NCI-H2196 treated with DMSO at 0.1 percent for 48 hours (cell line): ENCODE results near the gene RPS16.
"Not testable (repeated sequence)": the region's sequence is repeated elsewhere in the genome, so short reads cannot be mapped to it uniquely, and the experiment has no call there.

ENCODE experiments used
- DNase-seq: peaks from one replicate; lab custom pipeline; 2025; ENCODE audit not compliant: unreplicated experiment; lab: John Stamatoyannopoulos, UW

RPS16 gene

DNA sequence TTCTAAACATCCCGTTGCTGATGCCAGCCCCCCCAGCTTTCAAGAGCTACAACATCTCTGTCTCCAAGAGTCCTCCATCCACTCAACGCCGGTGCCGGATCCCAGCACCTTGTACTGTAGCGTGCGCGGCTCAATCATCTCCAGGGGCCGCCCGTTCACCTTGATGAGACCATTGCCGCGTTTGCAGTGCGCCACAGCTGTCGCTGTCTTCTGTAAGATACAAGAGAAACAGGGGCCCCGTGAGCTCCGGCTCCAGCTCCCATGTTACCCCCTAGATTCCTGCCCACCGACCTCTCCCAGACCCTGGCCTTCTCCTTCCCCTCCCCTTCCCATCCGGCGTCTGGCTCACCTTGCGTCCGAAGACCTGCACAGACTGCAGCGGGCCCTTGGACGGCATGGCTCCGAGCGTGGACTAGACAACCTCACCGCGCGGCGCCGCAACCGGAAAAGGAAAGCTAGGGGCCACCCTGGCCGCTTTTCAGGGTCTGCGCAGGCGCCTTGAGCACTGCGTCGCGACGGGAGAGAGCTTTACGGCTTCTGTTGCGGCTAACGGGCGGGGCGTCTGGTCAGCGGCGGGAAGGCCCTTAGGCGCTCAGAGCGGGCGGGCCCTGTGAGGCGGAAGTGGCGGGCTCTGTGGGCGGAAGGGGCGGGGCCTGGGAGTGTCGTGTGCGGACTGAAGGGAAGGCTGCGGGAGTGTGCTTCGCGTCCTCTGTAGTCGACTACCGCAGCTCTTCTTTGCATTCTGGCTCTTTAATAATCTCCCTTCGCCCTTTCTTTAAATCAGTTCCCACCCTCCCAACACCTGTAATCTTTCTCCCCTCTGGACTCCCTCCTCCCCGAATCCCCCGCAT lies at the start of gene RPS16:
TSS of gene RPS16 (minus strand) at position 451 of the 851 bp plus-strand sequence. CDS start at position 397, 54 bp downstream.
- DNase-seq: peak; percentile 97

DNA sequence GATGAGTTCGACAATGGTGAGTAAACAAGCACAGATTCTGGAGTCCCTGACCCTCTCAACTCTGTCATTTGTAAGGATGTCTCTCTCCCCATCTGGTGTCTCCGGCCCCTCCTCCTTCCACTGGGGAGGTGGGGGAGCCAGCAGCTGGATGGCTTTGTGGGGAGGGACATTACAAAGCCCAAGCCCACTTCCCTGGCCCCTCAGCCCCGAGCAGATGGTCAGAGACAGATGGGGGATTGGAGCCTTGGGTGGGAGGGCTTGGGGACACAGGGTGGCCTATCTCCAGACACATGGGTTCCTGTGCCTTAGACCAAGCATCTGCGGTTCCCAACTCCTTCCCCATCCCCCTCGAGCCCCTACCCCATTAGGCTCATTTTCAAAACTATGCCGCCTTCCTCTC lies 47.4 kb upstream of the RPS16 start:
- DNase-seq: no peak

DNA sequence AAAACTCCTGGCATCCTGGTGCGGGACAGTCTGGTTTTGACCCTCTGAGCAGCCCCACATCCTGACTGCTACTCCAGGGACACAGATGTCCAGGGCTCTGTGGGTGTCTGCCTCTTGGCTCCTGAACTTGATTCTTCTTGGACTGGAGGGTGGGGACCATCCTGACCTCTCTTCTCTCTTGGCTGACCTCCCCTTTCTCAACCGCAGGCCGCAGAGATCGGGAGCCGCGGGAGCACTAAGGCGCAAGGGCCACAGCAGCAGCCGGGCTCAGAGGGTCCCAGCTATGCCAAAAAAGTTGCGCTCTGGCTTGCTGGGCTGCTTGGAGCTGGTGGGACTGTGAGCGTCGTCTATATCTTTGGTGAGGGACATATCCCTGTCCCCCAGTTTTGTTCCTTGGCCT lies 45.9 kb upstream of the RPS16 start:
- no peak for DNase-seq

DNA sequence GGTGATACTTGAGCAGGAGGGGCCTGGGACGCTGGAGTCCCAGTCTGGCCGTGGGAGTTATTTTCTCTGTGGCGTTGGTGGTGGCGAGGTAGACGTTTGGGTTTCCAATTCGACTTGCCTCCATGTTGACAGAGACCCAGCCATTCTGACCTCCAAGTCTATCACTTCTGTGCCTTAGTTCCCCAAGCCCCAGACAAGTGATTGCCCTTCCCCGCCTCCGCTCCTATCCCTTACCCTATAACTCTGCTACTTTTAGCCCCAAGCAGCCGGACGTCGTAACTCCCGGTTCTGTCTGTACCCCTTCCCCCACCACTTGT lies 45.4 kb upstream of the RPS16 start:
- no peak for DNase-seq

DNA sequence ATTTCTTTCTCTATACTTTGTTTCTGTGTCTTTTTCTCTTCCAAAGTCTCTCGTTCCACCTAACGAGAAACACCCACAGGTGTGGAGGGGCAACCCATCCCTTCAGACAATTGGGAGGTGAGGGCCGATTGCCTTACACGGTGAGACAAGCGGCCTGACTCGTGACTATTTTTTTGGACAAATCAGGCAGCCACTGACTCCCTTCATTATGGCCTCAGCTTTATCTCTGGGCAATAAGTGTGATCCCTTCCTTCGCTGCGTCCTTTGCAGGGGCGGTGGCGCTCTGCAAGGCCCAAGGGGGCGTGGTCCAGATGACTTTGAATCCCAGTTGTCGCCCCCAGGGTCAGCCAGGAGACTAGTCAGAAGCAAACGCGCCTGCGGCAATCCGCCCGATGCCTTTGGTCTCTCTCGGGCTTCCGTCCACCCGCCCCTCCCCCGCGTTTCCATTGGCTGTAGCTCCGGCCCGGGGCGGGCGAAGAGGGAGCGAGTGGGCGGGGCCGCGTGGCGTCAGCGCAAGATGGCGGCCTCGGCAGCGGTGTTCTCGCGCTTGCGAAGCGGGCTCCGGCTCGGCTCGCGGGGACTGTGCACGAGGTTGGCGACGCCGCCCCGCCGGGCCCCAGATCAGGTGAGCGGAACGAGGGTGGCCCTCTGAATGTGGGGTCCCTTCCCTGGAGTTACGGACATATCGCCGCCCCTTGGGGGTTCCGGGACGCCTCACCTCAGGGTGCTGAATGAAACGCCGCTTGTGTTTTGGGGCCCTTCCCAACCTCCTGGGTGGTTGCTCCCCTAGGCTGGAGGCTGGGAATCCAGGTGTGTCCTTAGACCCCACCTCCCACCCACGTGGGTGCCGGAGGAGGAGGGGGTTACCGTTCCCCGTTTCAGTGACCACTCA lies 44.8 kb upstream of the RPS16 start, which contains the start of gene TIMM50:
TSS of gene TIMM50 (plus strand) at position 502 of the 892 bp plus-strand sequence. CDS start at position 518, 16 bp downstream.
- peak; percentile 95 for DNase-seq

DNA sequence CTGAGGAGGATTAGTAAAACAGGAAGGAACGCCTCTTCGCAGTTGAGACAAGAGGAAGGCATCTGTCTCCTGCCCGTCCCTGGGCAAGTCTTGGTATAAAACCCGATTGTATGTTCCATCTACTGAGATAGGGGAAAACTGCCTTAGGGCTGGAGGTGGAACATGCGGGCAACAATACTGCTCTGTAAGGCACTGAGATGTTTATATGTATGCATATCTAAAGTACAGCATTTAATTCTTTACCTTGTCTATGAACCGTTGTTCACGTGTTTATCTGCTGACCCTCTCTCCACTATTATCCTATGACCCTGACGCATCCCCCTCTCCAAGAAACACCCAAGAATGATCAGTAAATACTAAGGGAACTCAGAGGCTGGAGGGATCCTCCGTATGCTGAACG lies 44.2 kb upstream of the RPS16 start:
- DNase-seq: no peak

DNA sequence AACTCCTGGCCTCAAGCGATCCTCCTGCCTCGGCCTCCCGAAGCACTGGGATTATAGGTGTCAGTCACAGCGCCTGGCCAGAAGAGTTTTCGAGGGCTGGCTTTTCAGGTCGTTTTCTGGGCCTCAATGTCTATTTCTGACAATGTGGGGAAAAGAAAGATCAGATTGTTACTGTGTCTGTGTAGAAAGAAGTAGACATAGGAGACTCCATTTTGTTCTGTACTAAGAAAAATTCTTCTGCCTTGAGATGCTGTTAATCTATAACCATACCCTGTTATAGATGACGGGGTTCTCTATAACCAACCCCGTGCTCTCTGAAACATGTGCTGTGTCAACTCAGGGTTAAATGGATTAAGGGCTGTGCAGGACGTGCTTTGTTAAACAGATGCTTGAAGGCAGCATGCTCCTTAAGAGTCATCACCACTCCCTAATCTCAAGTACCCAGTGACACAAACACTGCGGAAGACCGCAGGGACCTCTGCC lies 43.6 kb upstream of the RPS16 start:
- not testable (repeated sequence) for DNase-seq

DNA sequence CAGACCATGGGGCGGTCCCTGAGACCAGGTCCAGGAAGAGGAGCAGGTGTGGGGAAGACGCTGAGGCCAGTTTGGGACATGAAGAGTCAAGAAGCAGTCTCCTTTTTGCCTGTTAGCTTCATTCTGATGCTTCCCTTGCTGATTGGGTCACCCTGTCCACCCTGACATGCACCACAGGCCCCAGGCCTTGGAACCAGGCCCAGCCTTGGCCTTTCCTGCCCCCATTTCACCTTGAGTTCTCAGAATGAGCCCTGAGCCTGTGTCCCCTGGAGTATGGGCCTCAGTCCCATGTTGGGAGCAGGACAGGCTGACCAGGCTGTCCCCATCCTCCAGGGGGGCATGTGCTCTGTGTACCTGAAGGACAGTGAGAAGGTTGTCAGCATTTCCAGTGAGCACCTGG lies 40.0 kb upstream of the RPS16 start:
- no peak for DNase-seq

DNA sequence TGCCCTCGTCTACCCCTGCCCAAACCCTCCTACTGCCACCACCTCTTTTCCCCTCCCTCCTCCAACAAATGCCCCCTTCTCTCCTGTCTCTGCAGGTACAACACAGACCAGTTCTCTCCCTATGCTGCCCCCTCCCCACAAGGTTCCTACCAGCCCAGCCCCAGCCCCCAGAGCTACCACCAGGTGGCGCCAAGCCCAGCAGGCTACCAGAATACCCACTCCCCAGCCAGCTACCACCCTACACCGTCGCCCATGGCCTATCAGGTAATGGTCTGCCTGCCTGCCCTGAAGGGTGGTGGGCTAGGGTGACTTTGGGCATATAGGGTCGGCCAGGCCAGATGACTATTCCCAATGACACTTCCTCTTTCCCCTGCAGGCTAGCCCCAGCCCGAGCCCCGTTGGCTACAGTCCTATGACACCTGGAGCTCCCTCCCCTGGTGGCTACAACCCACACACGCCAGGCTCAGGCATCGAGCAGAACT lies 38.4 kb upstream of the RPS16 start:
- peak; percentile 15 for DNase-seq

DNA sequence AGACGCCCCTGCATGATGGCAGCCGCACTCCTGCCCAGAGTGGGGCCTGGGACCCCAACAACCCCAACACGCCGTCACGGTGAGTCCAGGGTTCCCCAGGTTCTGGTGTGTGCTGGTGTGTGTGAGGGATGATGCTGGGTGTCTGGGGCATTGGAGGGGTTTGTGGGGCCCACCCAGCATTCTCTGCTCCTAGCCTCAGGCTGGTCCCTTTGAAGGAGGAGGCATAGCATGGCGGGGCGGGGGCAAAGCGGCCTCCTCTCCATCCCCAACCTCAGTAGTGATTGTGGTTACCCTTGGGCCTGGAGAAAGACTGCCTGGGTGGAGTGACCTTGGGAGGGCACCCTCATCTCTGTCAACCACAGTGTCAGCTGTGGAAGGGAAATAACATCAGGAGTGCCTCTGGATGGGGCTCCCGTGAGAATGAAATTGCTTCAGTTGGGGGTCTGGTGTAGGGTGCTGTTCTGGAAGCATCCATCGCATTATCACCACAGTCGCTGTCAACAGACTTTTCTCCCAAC lies 37.8 kb upstream of the RPS16 start:
- DNase-seq: no peak

DNA sequence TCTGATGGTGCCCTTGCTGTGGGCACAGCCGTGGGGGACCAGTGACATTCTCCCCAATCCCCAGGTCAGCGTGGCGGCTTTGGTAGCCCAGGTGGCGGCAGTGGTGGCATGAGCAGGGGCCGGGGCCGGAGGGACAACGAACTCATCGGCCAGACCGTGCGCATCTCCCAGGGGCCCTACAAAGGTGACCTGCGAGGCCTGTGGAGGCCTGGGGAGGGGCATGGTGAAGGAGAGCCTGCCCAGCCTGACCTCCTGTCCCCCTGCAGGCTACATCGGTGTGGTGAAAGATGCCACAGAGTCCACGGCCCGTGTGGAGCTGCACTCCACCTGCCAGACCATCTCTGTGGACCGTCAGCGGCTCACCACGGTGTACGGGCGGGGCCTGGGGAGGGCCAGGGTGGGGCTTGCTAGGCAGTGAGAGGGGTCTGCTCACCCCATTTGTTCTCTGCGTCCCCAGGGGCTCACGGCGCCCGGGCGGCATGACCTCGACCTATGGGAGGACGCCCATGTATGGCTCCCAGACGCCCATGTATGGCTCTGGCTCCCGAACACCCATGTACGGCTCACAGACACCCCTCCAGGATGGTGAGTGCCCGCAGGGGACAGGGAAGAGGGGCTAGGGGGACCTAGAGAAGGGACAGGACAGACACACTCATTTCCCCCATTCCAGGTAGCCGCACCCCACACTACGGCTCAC lies 37.1 kb upstream of the RPS16 start:
- DNase-seq: no peak

DNA sequence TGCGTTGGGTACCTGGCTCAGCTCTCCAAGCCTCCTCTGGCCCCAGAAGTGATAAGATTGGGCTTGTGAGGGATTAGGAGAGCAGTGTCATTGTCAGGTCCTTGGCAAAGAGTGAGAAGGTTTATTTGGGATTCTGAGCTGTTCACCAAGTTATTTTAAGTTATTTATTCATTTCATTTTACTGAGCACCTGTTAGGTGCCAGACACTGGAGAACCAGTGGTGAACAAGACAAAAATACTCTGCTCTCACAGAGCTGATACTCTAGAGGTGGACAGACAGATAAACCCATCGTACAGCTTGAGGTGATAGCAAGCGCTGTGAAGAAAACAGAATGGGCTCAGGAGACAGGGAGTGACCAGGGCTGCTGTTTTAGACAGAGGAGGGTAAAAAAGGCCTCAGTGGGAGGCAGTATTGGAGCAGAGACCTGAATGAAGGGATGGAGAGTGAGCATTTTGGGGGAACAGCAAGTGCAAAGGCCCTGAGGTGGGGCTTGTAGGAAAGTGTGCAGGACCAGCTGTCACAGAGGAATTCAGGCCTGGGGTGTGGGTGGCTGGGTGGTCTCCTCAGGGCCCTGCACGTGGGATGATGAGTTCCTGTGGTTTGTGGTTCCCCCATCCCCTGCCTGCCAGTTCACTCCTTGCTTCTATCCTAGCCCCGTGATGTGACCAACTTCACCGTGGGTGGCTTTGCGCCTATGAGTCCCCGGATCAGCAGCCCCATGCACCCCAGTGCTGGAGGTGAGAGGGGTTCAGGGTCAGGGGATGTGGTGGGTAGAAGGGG lies 36.2 kb upstream of the RPS16 start:
- DNase-seq: no peak

DNA sequence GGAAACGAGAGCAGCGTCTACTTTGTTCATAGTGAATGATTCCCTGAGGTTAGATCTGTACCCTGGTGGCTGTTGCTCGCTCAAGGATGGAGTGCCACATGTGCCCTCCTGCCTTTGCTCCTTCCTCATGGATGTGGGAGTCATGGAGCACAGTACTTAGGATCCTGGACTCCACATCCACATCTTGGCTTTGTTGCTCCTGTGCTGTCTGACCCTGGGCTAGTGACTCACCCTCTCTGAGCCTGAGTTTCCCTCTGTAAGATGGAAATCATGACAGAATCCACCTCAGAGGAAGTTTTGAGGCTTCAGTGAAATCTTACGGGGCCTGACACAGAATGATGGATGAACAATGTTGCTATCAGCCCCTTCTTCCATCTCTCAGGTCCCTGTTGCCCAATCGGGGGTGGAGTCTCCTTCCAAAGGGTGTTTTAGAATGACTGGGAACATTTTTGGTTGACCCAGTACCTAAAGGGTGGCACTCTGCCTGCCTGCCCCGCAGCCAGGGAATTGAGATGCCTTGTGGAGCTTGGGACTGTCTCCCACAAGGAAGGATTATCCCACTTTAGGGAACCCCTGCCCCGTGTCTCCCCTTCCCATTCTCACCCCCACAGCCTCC lies 35.1 kb upstream of the RPS16 start:
- no peak for DNase-seq

DNA sequence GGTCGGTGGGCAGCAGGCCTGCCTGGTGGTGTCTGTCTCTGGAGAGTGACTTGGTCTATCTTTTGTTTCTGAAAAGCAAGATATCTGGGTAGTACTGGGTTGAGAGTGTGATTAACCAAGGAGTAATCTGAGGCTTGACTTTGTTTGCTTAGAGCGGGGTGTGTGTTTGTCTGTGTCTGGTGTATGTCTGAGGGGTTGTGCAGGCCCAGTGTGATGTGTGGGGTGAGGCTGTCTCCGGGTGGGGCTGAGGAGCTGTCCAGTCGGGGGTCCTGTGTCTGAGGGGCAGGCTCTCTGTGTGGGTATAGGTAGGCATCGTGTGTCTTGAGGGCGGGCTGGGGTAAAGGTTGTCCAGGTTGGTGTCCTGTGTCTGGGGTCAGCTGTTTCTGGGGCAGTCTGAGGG lies 33.8 kb upstream of the RPS16 start:
- DNase-seq: no peak

DNA sequence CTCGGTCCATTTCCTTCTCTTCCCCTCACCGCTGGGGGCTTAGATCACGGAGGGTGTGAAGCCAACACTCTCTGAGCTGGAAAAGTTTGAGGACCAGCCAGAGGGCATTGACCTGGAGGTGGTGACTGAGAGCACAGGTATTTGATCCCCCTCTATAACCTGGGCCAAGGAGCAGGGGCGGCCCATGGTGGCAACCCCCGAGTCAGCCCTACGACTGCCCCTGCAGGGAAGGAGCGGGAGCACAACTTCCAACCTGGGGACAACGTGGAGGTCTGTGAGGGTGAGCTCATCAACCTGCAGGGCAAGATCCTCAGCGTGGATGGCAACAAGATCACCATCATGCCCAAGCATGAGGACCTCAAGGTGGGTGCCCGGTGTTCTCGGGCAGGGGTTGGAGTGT lies 33.3 kb upstream of the RPS16 start:
- DNase-seq: no peak

DNA sequence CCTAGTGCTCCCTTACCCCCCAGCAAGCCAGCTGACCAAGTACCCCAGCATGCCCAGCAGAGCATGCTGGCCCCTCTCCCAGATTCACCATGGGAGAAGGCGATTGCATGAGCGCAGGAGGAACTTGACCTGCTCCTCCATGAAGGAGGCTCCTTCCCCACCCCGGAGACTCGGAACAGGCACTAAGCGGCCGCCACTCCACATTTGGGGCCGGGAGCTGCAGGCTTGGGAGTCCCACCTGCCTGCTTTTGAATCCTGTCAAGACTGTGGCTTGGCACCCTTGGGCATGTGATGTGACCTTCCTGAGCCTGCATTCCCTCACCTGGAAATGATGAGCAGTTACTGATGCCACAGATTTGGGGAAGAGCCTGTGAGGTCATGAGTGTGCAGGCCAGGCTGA lies 32.2 kb upstream of the RPS16 start:
- DNase-seq: no peak

DNA sequence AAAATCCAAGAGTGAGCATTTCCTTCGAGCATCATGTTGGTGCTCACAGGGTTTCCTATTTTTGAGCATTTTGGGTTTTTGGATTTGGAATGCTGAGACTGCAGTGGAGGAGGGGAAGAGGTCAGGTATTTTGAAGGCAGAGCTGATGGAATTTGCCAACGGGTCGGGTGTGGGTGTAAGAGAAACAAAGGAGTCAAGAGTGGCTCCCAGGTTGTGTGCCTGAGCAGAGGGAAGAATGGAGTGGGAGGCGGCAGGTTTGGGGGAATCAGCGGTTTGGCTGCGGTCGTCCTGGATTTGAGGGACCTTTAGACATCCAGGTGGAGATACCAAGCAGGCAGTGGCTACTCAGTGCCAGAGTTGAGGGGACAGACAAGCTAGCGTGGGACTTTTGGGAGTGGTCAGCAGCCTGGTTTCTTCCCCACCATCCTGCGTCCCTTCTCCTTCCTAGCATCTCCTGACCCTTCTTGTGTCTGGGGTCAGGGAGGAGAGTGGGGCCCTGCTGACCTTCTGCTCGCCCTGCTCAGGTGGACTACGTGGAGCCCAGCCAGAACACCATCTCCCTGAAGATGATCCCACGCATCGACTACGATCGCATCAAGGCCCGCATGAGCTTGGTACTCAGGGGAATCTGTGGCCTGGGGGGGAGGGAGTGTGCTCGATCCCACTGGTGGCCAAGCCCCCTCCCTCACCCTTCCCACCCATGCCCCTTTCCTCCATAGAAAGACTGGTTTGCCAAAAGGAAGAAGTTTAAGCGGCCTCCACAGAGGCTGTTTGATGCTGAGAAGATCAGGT lies 30.4 kb upstream of the RPS16 start:
- DNase-seq: no peak

DNA sequence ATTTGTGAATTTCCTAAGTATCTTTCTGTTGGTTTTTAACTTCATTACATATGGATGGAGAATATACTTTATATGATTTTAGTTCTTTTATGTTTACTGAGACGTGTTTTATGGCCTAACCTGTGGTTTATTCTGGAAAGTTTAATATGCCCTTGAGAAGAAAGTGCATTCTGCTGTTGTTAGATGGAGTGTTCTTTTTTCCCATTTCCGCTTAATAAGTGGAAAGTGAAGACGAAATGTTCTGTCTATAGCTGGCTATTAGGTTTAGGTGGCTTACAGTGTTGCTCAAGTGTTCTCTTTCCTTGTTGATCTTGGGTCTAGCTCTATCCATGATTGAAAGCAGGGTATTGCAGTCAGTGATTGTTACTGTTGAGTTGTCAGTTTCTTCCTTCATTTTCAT lies 27.7 kb upstream of the RPS16 start:
- no peak for DNase-seq

DNA sequence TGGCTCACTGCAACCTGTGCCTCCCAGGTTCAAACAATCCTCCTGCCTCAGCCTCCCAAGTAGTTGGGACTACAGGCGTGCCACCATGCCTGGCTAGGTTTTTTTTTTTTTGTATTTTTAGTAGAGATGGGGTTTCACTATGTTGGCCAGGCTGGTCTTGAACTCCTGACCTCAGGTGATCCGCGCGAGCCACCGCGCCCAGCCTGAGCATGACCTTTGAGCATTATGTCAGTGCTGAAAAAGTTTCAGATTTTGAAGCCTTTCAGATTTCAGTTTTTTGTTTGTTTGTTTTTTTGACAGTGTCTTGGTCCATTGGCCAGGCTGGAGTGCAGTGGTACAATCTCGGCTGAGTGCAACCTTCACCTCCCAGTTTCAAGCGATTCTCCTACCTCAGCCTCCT lies 15.5 kb upstream of the RPS16 start:
- not testable (repeated sequence) for DNase-seq
